NT2/D1 (cell line): ENCODE data around the gene ARSJ.

Experiments
- YY1 ChIP-seq: IDR thresholded peaks from 2 replicates; pipeline ENCODE4 v1.6.1; 2011; ENCODE audit not compliant: insufficient read length, insufficient read depth
- ZNF274 ChIP-seq: IDR thresholded peaks from 2 replicates; pipeline ENCODE4 v1.6.1; 2011; ENCODE audit warnings: mild to moderate bottlenecking, low read depth, low read length

GRCh38 chr4:113957956-113958355 lies 21.5 kb downstream of the ARSJ start:
- TF ChIP-seq ZNF274 (no peak), YY1 (no peak)
